ENCODE data around the gene SORBS2. TPM values are rescaled to one million over a fixed set of nuclear protein-coding genes. Genes with fewer than 3 reads are reported as not detected.

Gene SORBS2
- total RNA-seq, 2 experiments from 2014 or later = not detected

GRCh38 chr4:185783574-185783973, 28.4 kb downstream of the SORBS2 start:
- Histone ChIP-seq H3K9me3 (ENCODE audit: control insufficient read depth in 1 of 2, insufficient read depth in 1 of 2, low read length in 2 of 2) (peaks cover 0 to 8% of the 10 kb centered on the region in 2 experiments), H3K27ac (ENCODE audit: low read depth in 1 of 2, low read length in 2 of 2) (no peak overlapping the region), H3K4me3 (ENCODE audit: low read length) (no peak overlapping the region), H3K27me3 (ENCODE audit: control insufficient read depth in 1 of 2, insufficient read depth in 2 of 2, low read length in 2 of 2) (no peaks in the 10 kb centered on the region), H3K36me3 (ENCODE audit: insufficient read depth, low read length) (no peaks in the 10 kb centered on the region), H3K4me1 (ENCODE audit: insufficient read depth, low read length) (no peaks in the 10 kb centered on the region)
- no peak overlapping the region for H3K4me3 Mint-ChIP-seq
- ATAC-seq (ENCODE audit: poor library complexity) (no peak), DNase-seq (no peak)
- ChIA-PET CTCF (no interaction called here), POLR2A (no interaction called here)
- TF ChIP-seq, protein P1, sequence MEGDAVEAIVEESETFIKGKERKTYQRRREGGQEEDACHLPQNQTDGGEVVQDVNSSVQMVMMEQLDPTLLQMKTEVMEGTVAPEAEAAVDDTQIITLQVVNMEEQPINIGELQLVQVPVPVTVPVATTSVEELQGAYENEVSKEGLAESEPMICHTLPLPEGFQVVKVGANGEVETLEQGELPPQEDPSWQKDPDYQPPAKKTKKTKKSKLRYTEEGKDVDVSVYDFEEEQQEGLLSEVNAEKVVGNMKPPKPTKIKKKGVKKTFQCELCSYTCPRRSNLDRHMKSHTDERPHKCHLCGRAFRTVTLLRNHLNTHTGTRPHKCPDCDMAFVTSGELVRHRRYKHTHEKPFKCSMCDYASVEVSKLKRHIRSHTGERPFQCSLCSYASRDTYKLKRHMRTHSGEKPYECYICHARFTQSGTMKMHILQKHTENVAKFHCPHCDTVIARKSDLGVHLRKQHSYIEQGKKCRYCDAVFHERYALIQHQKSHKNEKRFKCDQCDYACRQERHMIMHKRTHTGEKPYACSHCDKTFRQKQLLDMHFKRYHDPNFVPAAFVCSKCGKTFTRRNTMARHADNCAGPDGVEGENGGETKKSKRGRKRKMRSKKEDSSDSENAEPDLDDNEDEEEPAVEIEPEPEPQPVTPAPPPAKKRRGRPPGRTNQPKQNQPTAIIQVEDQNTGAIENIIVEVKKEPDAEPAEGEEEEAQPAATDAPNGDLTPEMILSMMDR (IDR thresholded peaks at IDR 0.05) = no peak
- no peak overlapping the region for H3K27ac Mint-ChIP-seq
- H3K4me1 Mint-ChIP-seq (ENCODE audit: low read depth) = no peaks in the 10 kb centered on the region
- H3K36me3 Mint-ChIP-seq (ENCODE audit: low read depth) = no peaks in the 10 kb centered on the region
- peaks cover 8% of the 10 kb centered on the region for H3K27me3 Mint-ChIP-seq
- no peaks in the 10 kb centered on the region for H3K9me3 Mint-ChIP-seq
- intact Hi-C loops (cut with DNase I, micrococcal nuclease) = no loop called here

GRCh38 chr4:185782523-185782922, 29.5 kb downstream of the SORBS2 start:
- CTCF ChIA-PET = no interaction called here

DNA sequence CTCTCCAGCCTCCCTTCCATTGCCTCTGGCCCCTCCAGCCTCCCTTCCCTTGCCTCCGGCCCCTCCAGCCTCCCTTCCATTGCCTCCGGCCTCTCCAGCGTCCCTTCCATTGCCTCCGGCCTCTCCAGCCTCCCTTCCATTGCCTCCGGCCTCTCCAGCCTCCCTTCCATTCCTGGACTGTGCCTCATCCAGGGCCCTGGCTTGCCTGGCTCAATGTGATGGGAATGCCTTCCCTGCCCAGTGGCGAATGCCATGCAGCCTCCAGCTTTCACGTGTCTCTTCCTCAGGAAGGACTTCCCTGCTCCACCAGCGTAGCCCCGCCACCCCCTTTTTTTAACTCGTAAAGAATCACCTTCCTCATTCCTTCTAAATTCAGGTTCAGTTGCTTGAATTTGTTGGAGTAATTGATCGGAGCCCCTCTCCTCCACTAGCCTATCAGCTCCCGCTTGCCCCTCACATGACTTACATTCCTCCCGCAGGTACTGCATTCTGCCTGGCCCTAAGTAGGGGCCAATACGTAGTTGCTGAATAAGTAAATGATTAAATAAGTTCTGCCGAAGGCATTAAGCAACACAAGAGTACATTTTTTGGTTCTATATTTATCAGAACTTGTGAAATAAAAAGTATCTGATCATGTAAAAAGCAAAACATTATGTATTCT, 30.3 kb downstream of the SORBS2 start:
- no peaks in the 10 kb centered on the region for H3K9me3 Mint-ChIP-seq
- no peak overlapping the region for H3K4me3 Mint-ChIP-seq
- H3K36me3 ChIP-seq (ENCODE audit: insufficient read depth, low read length) = no peaks in the 10 kb centered on the region
- no peak overlapping the region for H3K4me3 ChIP-seq (ENCODE audit: low read length)
- no peak for DNase-seq
- H3K27ac Mint-ChIP-seq = no peak overlapping the region
- ChIA-PET CTCF (no interaction called here), POLR2A (no interaction called here)
- peaks cover 8% of the 10 kb centered on the region for H3K27me3 Mint-ChIP-seq
- H3K4me1 Mint-ChIP-seq (ENCODE audit: low read depth) = no peaks in the 10 kb centered on the region
- H3K9me3 ChIP-seq (ENCODE audit: control insufficient read depth in 1 of 2, insufficient read depth in 1 of 2, low read length in 2 of 2) = peaks cover 0 to 5% of the 10 kb centered on the region in 2 experiments
- TF ChIP-seq, protein P1 (IDR thresholded peaks at IDR 0.05) = no peak
- no peak overlapping the region for H3K27ac ChIP-seq (ENCODE audit: low read depth in 1 of 2, low read length in 2 of 2)
- intact Hi-C loops (cut with DNase I, micrococcal nuclease) = no loop called here
- H3K27me3 ChIP-seq (ENCODE audit: control insufficient read depth in 1 of 2, insufficient read depth in 2 of 2, low read length in 2 of 2) = no peaks in the 10 kb centered on the region
- no peaks in the 10 kb centered on the region for H3K4me1 ChIP-seq (ENCODE audit: insufficient read depth, low read length)
- ATAC-seq (ENCODE audit: poor library complexity) = no peak
- no peaks in the 10 kb centered on the region for H3K36me3 Mint-ChIP-seq (ENCODE audit: low read depth)

More at GRCh38 chr4:185782523-185782922, 29.5 kb downstream of the SORBS2 start:
- Histone ChIP-seq H3K4me3 (ENCODE audit: low read length) (no peak overlapping the region), H3K36me3 (ENCODE audit: insufficient read depth, low read length) (no peaks in the 10 kb centered on the region), H3K27ac (ENCODE audit: low read depth in 1 of 2, low read length in 2 of 2) (no peak overlapping the region), H3K9me3 (ENCODE audit: control insufficient read depth in 1 of 2, insufficient read depth in 1 of 2, low read length in 2 of 2) (peaks cover 0 to 5% of the 10 kb centered on the region in 2 experiments), H3K27me3 (ENCODE audit: control insufficient read depth in 1 of 2, insufficient read depth in 2 of 2, low read length in 2 of 2) (no peaks in the 10 kb centered on the region), H3K4me1 (ENCODE audit: insufficient read depth, low read length) (no peaks in the 10 kb centered on the region)
- Mint-ChIP-seq H3K27me3 (peaks cover 5% of the 10 kb centered on the region), H3K4me3 (no peak overlapping the region), H3K36me3 (ENCODE audit: low read depth) (no peaks in the 10 kb centered on the region), H3K9me3 (no peaks in the 10 kb centered on the region), H3K4me1 (ENCODE audit: low read depth) (no peaks in the 10 kb centered on the region), H3K27ac (no peak overlapping the region)
- intact Hi-C loops (cut with DNase I, micrococcal nuclease) = no loop called here
- no peak for ATAC-seq (ENCODE audit: poor library complexity)
- DNase-seq = no peak
- POLR2A ChIA-PET = no interaction called here
- TF ChIP-seq, protein P1 (IDR thresholded peaks at IDR 0.05) = no peak
